ENCODE data around the gene NFATC2.

The NFATC2 gene

DNA sequence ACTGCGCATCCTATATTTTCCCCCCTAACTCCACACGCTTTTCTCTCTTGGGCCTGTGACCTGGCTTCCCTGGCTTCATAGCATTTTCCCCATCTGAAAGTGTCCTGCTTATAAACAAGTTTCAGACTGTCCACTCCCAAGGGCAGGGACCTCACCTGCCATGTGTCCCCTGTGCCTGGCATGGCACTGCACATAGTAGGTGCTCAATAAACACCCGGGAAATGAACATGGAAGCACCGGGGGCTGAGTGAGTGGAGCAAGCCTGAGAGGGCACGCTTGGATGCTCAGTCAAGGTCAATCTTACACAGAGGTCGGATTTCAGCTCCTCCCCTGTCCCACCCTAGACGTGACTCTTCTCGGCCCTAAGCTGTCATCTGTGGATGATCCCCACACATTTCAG is 96.9 kb downstream of the NFATC2 start:
- ChIA-PET CTCF (no interaction called here), POLR2A (no interaction called here)
- Histone ChIP-seq H3K9me3 (ENCODE audit: control insufficient read depth, insufficient read depth, low read depth, low read length) (no peaks in the 10 kb centered on the region), H3K27ac (ENCODE audit: extremely low read depth, low read depth, low read length) (no peak overlapping the region), H3K4me1 (ENCODE audit: control insufficient read depth, insufficient read depth, low read length) (no peaks in the 10 kb centered on the region), H3K36me3 (ENCODE audit: control insufficient read depth in 2 of 2, insufficient read depth in 1 of 2, low read length in 2 of 2) (no peaks in the 10 kb centered on the region), H3K4me3 (ENCODE audit: low read depth, low read length) (no peak overlapping the region)
- TF ChIP-seq ZNF747 (tag by site-specific recombination; IDR thresholded peaks at IDR 0.05) (no peak), ZNF670 (tag by site-specific recombination; IDR thresholded peaks at IDR 0.05; ENCODE audit: low read depth) (no peak), ZNF658 (tag by site-specific recombination; IDR thresholded peaks at IDR 0.05) (no peak), ZFP41 (tag by site-specific recombination; IDR thresholded peaks at IDR 0.05; ENCODE audit: borderline replicate concordance) (no peak), REPIN1 (tag by site-specific recombination; IDR thresholded peaks at IDR 0.05; ENCODE audit: low read depth) (no peak), ZNF561 (tag by site-specific recombination; IDR thresholded peaks at IDR 0.05; ENCODE audit: borderline replicate concordance) (no peak), SP2 (tag by site-specific recombination; IDR thresholded peaks at IDR 0.05) (no peak), ZNF600 (tag by site-specific recombination; IDR thresholded peaks at IDR 0.05) (no peak), KLF10 (tag by site-specific recombination; IDR thresholded peaks at IDR 0.05) (no peak), ZNF621 (tag by site-specific recombination; IDR thresholded peaks at IDR 0.05) (no peak), ZNF394 (tag by site-specific recombination; IDR thresholded peaks at IDR 0.05; ENCODE audit: borderline replicate concordance) (no peak), ZNF311 (tag by site-specific recombination; IDR thresholded peaks at IDR 0.05; ENCODE audit: borderline replicate concordance) (no peak)
- TF ChIP-seq, protein P1, sequence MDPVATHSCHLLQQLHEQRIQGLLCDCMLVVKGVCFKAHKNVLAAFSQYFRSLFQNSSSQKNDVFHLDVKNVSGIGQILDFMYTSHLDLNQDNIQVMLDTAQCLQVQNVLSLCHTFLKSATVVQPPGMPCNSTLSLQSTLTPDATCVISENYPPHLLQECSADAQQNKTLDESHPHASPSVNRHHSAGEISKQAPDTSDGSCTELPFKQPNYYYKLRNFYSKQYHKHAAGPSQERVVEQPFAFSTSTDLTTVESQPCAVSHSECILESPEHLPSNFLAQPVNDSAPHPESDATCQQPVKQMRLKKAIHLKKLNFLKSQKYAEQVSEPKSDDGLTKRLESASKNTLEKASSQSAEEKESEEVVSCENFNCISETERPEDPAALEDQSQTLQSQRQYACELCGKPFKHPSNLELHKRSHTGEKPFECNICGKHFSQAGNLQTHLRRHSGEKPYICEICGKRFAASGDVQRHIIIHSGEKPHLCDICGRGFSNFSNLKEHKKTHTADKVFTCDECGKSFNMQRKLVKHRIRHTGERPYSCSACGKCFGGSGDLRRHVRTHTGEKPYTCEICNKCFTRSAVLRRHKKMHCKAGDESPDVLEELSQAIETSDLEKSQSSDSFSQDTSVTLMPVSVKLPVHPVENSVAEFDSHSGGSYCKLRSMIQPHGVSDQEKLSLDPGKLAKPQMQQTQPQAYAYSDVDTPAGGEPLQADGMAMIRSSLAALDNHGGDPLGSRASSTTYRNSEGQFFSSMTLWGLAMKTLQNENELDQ (tag by site-specific recombination; IDR thresholded peaks at IDR 0.05; ENCODE audit: low read depth), result no peak
- TF ChIP-seq, protein P2, sequence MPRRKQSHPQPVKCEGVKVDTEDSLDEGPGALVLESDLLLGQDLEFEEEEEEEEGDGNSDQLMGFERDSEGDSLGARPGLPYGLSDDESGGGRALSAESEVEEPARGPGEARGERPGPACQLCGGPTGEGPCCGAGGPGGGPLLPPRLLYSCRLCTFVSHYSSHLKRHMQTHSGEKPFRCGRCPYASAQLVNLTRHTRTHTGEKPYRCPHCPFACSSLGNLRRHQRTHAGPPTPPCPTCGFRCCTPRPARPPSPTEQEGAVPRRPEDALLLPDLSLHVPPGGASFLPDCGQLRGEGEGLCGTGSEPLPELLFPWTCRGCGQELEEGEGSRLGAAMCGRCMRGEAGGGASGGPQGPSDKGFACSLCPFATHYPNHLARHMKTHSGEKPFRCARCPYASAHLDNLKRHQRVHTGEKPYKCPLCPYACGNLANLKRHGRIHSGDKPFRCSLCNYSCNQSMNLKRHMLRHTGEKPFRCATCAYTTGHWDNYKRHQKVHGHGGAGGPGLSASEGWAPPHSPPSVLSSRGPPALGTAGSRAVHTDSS (tag by site-specific recombination; IDR thresholded peaks at IDR 0.05), result no peak
- TF ChIP-seq, protein P3, sequence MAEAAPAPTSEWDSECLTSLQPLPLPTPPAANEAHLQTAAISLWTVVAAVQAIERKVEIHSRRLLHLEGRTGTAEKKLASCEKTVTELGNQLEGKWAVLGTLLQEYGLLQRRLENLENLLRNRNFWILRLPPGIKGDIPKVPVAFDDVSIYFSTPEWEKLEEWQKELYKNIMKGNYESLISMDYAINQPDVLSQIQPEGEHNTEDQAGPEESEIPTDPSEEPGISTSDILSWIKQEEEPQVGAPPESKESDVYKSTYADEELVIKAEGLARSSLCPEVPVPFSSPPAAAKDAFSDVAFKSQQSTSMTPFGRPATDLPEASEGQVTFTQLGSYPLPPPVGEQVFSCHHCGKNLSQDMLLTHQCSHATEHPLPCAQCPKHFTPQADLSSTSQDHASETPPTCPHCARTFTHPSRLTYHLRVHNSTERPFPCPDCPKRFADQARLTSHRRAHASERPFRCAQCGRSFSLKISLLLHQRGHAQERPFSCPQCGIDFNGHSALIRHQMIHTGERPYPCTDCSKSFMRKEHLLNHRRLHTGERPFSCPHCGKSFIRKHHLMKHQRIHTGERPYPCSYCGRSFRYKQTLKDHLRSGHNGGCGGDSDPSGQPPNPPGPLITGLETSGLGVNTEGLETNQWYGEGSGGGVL (tag by site-specific recombination; IDR thresholded peaks at IDR 0.05), result no peak
- TF ChIP-seq, protein P4, sequence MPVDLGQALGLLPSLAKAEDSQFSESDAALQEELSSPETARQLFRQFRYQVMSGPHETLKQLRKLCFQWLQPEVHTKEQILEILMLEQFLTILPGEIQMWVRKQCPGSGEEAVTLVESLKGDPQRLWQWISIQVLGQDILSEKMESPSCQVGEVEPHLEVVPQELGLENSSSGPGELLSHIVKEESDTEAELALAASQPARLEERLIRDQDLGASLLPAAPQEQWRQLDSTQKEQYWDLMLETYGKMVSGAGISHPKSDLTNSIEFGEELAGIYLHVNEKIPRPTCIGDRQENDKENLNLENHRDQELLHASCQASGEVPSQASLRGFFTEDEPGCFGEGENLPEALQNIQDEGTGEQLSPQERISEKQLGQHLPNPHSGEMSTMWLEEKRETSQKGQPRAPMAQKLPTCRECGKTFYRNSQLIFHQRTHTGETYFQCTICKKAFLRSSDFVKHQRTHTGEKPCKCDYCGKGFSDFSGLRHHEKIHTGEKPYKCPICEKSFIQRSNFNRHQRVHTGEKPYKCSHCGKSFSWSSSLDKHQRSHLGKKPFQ (tag by site-specific recombination; IDR thresholded peaks at IDR 0.05), result no peak
- TF ChIP-seq, protein P5, sequence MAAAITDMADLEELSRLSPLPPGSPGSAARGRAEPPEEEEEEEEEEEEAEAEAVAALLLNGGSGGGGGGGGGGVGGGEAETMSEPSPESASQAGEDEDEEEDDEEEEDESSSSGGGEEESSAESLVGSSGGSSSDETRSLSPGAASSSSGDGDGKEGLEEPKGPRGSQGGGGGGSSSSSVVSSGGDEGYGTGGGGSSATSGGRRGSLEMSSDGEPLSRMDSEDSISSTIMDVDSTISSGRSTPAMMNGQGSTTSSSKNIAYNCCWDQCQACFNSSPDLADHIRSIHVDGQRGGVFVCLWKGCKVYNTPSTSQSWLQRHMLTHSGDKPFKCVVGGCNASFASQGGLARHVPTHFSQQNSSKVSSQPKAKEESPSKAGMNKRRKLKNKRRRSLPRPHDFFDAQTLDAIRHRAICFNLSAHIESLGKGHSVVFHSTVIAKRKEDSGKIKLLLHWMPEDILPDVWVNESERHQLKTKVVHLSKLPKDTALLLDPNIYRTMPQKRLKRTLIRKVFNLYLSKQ (tag by site-specific recombination; IDR thresholded peaks at IDR 0.05; ENCODE audit: borderline replicate concordance), result no peak

Data from HEK293 (cell line).